Spleen (tissue), 11 donors: ENCODE results near the gene TBX3. TPM values are rescaled to one million over a fixed set of nuclear protein-coding genes. Genes with fewer than 3 reads are reported as not detected.
A peak's percentile ranks its signal among the peaks of the same experiment; 100 is the strongest.

ENCODE experiments used
- DNase-seq: peaks from one replicate; pipeline ENCODE4 v3.0.0-alpha.2; 2020
- H3K27ac ChIP-seq, 8 donors: fragments of 200-600 bp; sonication (generic) in 7 of 8; 1 replicate in 4 of 8; 2 replicates in 4 of 8; pipeline versions ENCODE4 v1.5.0 to v1.8.0; 2016 to 2021; ENCODE audit warnings: inconsistent platforms in 4 of 8, mild to moderate bottlenecking in 4 of 8, moderate library complexity in 1 of 8
- H3K27me3 ChIP-seq, 7 donors: fragments of 200-600 bp; sonication (generic) in 6 of 7; replicated peaks in 1 of 7; 1 replicate in 4 of 7; 2 replicates in 3 of 7; pipeline versions ENCODE4 v1.5.0 to v1.8.0; 2016 to 2021; ENCODE audit warnings: inconsistent platforms in 3 of 7, mild to moderate bottlenecking in 1 of 7
- H3K36me3 ChIP-seq, 6 donors: fragments of 200-600 bp; sonication (generic) in 5 of 6; 1 replicate in 4 of 6; 2 replicates in 2 of 6; pipeline versions ENCODE4 v1.5.0 to v1.8.0; 2016 to 2021; ENCODE audit warnings: inconsistent platforms in 2 of 6
- H3K4me1 ChIP-seq, 6 donors: fragments of 200-600 bp; sonication (generic) in 5 of 6; 1 replicate in 3 of 6; 2 replicates in 3 of 6; pipeline versions ENCODE4 v1.5.0 to v1.8.0; 2016 to 2021; ENCODE audit warnings: inconsistent platforms in 3 of 6
- H3K4me3 ChIP-seq, 8 donors: fragments of 200-600 bp; sonication (generic) in 7 of 8; 1 replicate in 4 of 8; 2 replicates in 4 of 8; pipeline versions ENCODE4 v1.5.0 to v1.8.0; 2016 to 2021; ENCODE audit warnings: inconsistent platforms in 4 of 8, mild to moderate bottlenecking in 4 of 8, moderate library complexity in 2 of 8
- H3K9me3 ChIP-seq, 8 donors: fragments of 200-600 bp; sonication (generic) in 7 of 8; 1 replicate in 4 of 8; 2 replicates in 4 of 8; pipeline versions ENCODE4 v1.5.0 to v1.8.0; 2016 to 2021; ENCODE audit warnings: inconsistent platforms in 4 of 8
- CTCF ChIP-seq, 11 experiments: fragments of 200-600 bp in 7 of 11; fragments of 450-650 bp in 4 of 11; sonication (generic) in 4 of 11; IDR thresholded peaks in 8 of 11; conservative IDR thresholded peaks in 3 of 11; 1 replicate in 7 of 11; 2 replicates in 4 of 11; pipeline versions ENCODE4 v1.4.0 to v1.8.0; 2016 to 2021; ENCODE audit warnings: antibody characterized with exemption in 11 of 11, inconsistent platforms in 4 of 11, mild to moderate bottlenecking in 1 of 11
- POLR2A ChIP-seq, 3 donors: fragments of 450-650 bp; IDR thresholded peaks; one replicate each; pipeline ENCODE4 v1.5.1; 2017; ENCODE audit warnings: antibody characterized with exemption in 3 of 3, mild to moderate bottlenecking in 1 of 3
- POLR2AphosphoS5 ChIP-seq, 3 donors: sonication (generic); formaldehyde crosslinking; IDR thresholded peaks; one replicate each; pipeline ENCODE4 v1.5.1; 2017; ENCODE audit warnings: antibody characterized with exemption in 3 of 3
- WGBS, 5 donors: extraction: QIAGEN DNeasy Blood & Tissue Kit in 3 of 5; methylation state at CpG; one replicate each; pipeline versions ENCODE4 v1.1.5 to v1.1.7; 2013 to 2018; 5-methylcytosine and 5-hydroxymethylcytosine counted together
- intact Hi-C: fragments of 100-400 bp; cut with DNase I; formaldehyde crosslinking; loops from one replicate; pipeline ENCODE4 v1.15.0; 2023; ENCODE audit warnings: low total_unique reads
- polyA plus RNA-seq, 3 donors: library from polyadenylated mRNA; stranded (reverse); fragments of 200-250 nt; gene quantifications; one replicate each; pipeline ENCODE4 v1.2.1, GENCODE V29; 2013
- total RNA-seq, 7 donors: library from RNA; depleted of rRNA in 3 of 7; stranded (reverse); fragments of >200 nt in 3 of 7; fragmentation: NEBNext Ultra II Directional in 4 of 7; extraction: Animal tissue kit (Norgen Biotek cat#: 25700) in 4 of 7; gene quantifications; one replicate each; pipeline versions ENCODE4 v1.1.0 to v1.2.1, GENCODE V29; 2016 to 2021
- donor health status: healthy with polysubstance abuse.
- donor health status: DM: no; HTN: no; CAD: no; lungs with moderate emphysema.
- donor health status: DM: no; HTN: no; CAD: no.
- donor health status: Bipolar disorder and iron deficiency.
- donor health status: healthy.
- donor health status: DM: no; HTN: no; CAD: no.
- donor health status: DM: yes; HTN: yes; CAD: no.

The TBX3 gene
- total and polyA plus RNA-seq, 10 donors, result 3.1 to 22.1 (median 13.5) TPM

- peak overlapping the region in 5 of 8 donors; percentile 16 to 57 (median 30) for H3K4me3 ChIP-seq
- H3K27me3 ChIP-seq, result peaks cover 5 to 99% (median 68%) of the 10 kb centered on the region in 7 donors
- intact Hi-C loops, result loop anchor here (2.0 kb wide), 1 partner anchor 1085 kb away; no protein-coding TSS in a partner anchor
Measured at GRCh38 chr12:114667669-114668150, 16.3 kb downstream of the TBX3 start.

GRCh38 chr12:114666746-114667668 is 17.0 kb downstream of the TBX3 start:
- Histone ChIP-seq H3K27ac (no peak overlapping the region), H3K9me3 (no peaks in the 10 kb centered on the region), H3K4me1 (peaks cover 0 to 55% (median 13%) of the 10 kb centered on the region in 6 donors), H3K36me3 (peaks cover 0 to 7% (median 1%) of the 10 kb centered on the region in 6 donors), H3K4me3 (no peak overlapping the region), H3K27me3 (peaks cover 5 to 99% (median 66%) of the 10 kb centered on the region in 7 donors)
- intact Hi-C loops, result no loop called here
- TF ChIP-seq POLR2AphosphoS5 (IDR thresholded peaks at IDR 0.05) (no peak), CTCF (IDR thresholded peaks at IDR 0.05 in 8 of 11, conservative IDR thresholded peaks at IDR 0.05 in 3 of 11) (no peak), POLR2A (IDR thresholded peaks at IDR 0.05) (no peak)
- DNase-seq, result no peak
- 33 to 44% (median 38%) methylated on average over 52 to 53 of the region's 53 CpGs for WGBS, 5 donors

More at GRCh38 chr12:114667669-114668150, 16.3 kb downstream of the TBX3 start:
- H3K36me3 ChIP-seq, result peaks cover 0 to 14% (median 2%) of the 10 kb centered on the region in 6 donors
- H3K9me3 ChIP-seq, result no peaks in the 10 kb centered on the region
- WGBS, 5 donors, result 16 to 26% (median 23%) methylated on average over 16 of the region's 16 CpGs
- no peak overlapping the region for H3K27ac ChIP-seq
- TF ChIP-seq POLR2A (IDR thresholded peaks at IDR 0.05), result no peak
- TF ChIP-seq CTCF (IDR thresholded peaks at IDR 0.05 in 8 of 11, conservative IDR thresholded peaks at IDR 0.05 in 3 of 11), result no peak
- no peak for TF ChIP-seq POLR2AphosphoS5 (IDR thresholded peaks at IDR 0.05)
- H3K4me1 ChIP-seq, result peaks cover 0 to 53% (median 13%) of the 10 kb centered on the region in 6 donors
- DNase-seq, result no peak

GRCh38 chr12:114665411-114666260 is 18.3 kb downstream of the TBX3 start:
- no peak overlapping the region for H3K4me3 ChIP-seq
- intact Hi-C loops, result no loop called here
- no peak for DNase-seq
- H3K27me3 ChIP-seq, result peaks cover 5 to 99% (median 60%) of the 10 kb centered on the region in 7 donors
- TF ChIP-seq POLR2AphosphoS5 (IDR thresholded peaks at IDR 0.05), result no peak
- no peak for TF ChIP-seq POLR2A (IDR thresholded peaks at IDR 0.05)
- TF ChIP-seq CTCF (IDR thresholded peaks at IDR 0.05 in 8 of 11, conservative IDR thresholded peaks at IDR 0.05 in 3 of 11), result no peak
- H3K4me1 ChIP-seq, result peaks cover 0 to 48% (median 6%) of the 10 kb centered on the region in 6 donors
- WGBS, 5 donors, result 10 to 19% (median 12%) methylated on average over 43 to 53 of the region's 54 CpGs
- H3K27ac ChIP-seq, result no peak overlapping the region
- H3K36me3 ChIP-seq, result no peaks in the 10 kb centered on the region
- no peaks in the 10 kb centered on the region for H3K9me3 ChIP-seq
